Measurements from ENCODE around the gene BCL6. TPM values are rescaled to one million over a fixed set of nuclear protein-coding genes. Genes with fewer than 3 reads are reported as not detected.
A peak's percentile ranks its signal among the peaks of the same experiment; 100 is the strongest.

Gene BCL6
- total and polyA plus RNA-seq, 10 of the 15 experiments (the other 5 are each of a cell fraction or from before 2014, with no cell fraction given) = 0.04 to 0.85 (median 0.15) TPM

DNA sequence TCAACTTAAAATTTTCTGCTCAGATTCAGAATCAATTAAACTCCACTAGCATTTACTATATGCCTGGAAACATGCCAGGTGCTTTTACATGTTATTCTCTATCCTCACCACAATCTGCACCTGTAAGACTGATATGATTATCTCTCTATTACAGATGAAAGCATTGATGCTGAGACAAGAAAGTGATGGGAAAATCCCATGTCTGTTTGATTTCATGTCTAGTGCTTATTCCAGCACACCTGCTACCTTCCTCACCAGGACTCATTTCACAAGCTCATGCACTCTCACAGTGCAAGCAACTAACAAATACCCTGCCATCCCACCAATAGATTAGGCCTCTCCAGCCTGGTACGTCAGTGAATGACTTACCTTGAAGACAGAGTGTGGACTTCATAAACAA is 25.0 kb upstream of the BCL6 start (continued):
- peak; percentile 73; the same call in 1 of the 2 replicates for TF ChIP-seq CBFB (IDR thresholded peaks at IDR 0.05; ENCODE audit: low read depth)
- 0 out of 2 replicates have a peak, but pooled peaks have one; percentile 12 for TF ChIP-seq MEF2A (IDR thresholded peaks at IDR 0.05; ENCODE audit: insufficient read depth, low read depth, low read length)
- TF ChIP-seq EED (IDR thresholded peaks at IDR 0.05; ENCODE audit: low read depth) = peak; percentile 85
- peak; percentile 87 to 96 for TF ChIP-seq EP300 (IDR thresholded peaks at IDR 0.05; ENCODE audit: borderline replicate concordance in 1 of 2, control insufficient read depth in 1 of 2, low read depth in 2 of 2, low read length in 2 of 2)
- TF ChIP-seq CHD2 (IDR thresholded peaks at IDR 0.05; ENCODE audit: borderline replicate concordance, low read depth, low read length) = 0 out of 2 replicates have a peak, but pooled peaks have one; percentile 38
- no peak for TF ChIP-seq NR2C2 (IDR thresholded peaks at IDR 0.05; ENCODE audit: borderline replicate concordance, control insufficient read depth, insufficient read length, low read depth)
- peak; percentile 41; the same call in 1 of the 2 replicates for TF ChIP-seq BMI1 (IDR thresholded peaks at IDR 0.05; ENCODE audit: borderline replicate concordance)
- peak; percentile 87; the same call in 1 of the 2 replicates for TF ChIP-seq ZBED1 (IDR thresholded peaks at IDR 0.05; ENCODE audit: borderline replicate concordance)
- no peak for TF ChIP-seq CBX3 (IDR thresholded peaks at IDR 0.05; ENCODE audit: borderline replicate concordance, low read depth)
- TF ChIP-seq, protein P1, sequence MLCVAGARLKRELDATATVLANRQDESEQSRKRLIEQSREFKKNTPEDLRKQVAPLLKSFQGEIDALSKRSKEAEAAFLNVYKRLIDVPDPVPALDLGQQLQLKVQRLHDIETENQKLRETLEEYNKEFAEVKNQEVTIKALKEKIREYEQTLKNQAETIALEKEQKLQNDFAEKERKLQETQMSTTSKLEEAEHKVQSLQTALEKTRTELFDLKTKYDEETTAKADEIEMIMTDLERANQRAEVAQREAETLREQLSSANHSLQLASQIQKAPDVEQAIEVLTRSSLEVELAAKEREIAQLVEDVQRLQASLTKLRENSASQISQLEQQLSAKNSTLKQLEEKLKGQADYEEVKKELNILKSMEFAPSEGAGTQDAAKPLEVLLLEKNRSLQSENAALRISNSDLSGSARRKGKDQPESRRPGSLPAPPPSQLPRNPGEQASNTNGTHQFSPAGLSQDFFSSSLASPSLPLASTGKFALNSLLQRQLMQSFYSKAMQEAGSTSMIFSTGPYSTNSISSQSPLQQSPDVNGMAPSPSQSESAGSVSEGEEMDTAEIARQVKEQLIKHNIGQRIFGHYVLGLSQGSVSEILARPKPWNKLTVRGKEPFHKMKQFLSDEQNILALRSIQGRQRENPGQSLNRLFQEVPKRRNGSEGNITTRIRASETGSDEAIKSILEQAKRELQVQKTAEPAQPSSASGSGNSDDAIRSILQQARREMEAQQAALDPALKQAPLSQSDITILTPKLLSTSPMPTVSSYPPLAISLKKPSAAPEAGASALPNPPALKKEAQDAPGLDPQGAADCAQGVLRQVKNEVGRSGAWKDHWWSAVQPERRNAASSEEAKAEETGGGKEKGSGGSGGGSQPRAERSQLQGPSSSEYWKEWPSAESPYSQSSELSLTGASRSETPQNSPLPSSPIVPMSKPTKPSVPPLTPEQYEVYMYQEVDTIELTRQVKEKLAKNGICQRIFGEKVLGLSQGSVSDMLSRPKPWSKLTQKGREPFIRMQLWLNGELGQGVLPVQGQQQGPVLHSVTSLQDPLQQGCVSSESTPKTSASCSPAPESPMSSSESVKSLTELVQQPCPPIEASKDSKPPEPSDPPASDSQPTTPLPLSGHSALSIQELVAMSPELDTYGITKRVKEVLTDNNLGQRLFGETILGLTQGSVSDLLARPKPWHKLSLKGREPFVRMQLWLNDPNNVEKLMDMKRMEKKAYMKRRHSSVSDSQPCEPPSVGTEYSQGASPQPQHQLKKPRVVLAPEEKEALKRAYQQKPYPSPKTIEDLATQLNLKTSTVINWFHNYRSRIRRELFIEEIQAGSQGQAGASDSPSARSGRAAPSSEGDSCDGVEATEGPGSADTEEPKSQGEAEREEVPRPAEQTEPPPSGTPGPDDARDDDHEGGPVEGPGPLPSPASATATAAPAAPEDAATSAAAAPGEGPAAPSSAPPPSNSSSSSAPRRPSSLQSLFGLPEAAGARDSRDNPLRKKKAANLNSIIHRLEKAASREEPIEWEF (IDR thresholded peaks at IDR 0.05; ENCODE audit: insufficient replicate concordance, low read depth, low read length) = peak; percentile 16
- TF ChIP-seq TCF3 (IDR thresholded peaks at IDR 0.05; ENCODE audit: borderline replicate concordance, insufficient read depth, low read depth, low read length) = peak; percentile 75
- no peak for TF ChIP-seq NFYB (IDR thresholded peaks at IDR 0.05; ENCODE audit: insufficient read depth, low read depth, low read length)
- TF ChIP-seq POLR2A (IDR thresholded peaks at IDR 0.05; ENCODE audit: low read depth, low read length) = no peak
- no peak for TF ChIP-seq RB1 (IDR thresholded peaks at IDR 0.05; ENCODE audit: borderline replicate concordance)
- 0 out of 2 replicates have a peak, but pooled peaks have one; percentile 34 for TF ChIP-seq PML (IDR thresholded peaks at IDR 0.05; ENCODE audit: low read length)
- TF ChIP-seq FOXM1 (IDR thresholded peaks at IDR 0.05; ENCODE audit: low read depth, low read length) = peak; percentile 94
- TF ChIP-seq, protein P2, sequence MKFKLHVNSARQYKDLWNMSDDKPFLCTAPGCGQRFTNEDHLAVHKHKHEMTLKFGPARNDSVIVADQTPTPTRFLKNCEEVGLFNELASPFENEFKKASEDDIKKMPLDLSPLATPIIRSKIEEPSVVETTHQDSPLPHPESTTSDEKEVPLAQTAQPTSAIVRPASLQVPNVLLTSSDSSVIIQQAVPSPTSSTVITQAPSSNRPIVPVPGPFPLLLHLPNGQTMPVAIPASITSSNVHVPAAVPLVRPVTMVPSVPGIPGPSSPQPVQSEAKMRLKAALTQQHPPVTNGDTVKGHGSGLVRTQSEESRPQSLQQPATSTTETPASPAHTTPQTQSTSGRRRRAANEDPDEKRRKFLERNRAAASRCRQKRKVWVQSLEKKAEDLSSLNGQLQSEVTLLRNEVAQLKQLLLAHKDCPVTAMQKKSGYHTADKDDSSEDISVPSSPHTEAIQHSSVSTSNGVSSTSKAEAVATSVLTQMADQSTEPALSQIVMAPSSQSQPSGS (IDR thresholded peaks at IDR 0.05; ENCODE audit: low read length) = peak; percentile 90
- peak; percentile 55; the same call in 1 of the 2 replicates for TF ChIP-seq PAX5 (IDR thresholded peaks at IDR 0.05; ENCODE audit: borderline replicate concordance, low read depth, low read length)
- TF ChIP-seq ATF7 (IDR thresholded peaks at IDR 0.05; ENCODE audit: low read depth) = 0 out of 2 replicates have a peak, but pooled peaks have one; percentile 24
- peak; percentile 90 for TF ChIP-seq JUNB (IDR thresholded peaks at IDR 0.05)
- TF ChIP-seq TCF12 (IDR thresholded peaks at IDR 0.05; ENCODE audit: low read depth, low read length) = peak; percentile 90
- peak; percentile 44; the same call in 1 of the 2 replicates for TF ChIP-seq GABPA (IDR thresholded peaks at IDR 0.05; ENCODE audit: low read depth)
- peak; percentile 83 for TF ChIP-seq CREM (IDR thresholded peaks at IDR 0.05; ENCODE audit: low read depth)
